HG02885 (cell line): ENCODE measurements around the gene ERFL.

ENCODE experiments used
- ATAC-seq: cut with Tn5 transposase; IDR thresholded peaks from one replicate; pipeline ENCODE4 v1.9.1; 2021; ENCODE audit warnings: mild to moderate bottlenecking; ENCODE audit not compliant: unreplicated experiment, poor library complexity

ERFL gene

GRCh38 chr19:41928754-41929535 lies 696 bp upstream of the ERFL start:
- no peak for ATAC-seq

- no peak for ATAC-seq
Measured at GRCh38 chr19:41927497-41928192, 604 bp downstream of the ERFL start.

GRCh38 chr19:41926763-41927496 lies 1.3 kb downstream of the ERFL start:
- ATAC-seq = no peak

- no peak for ATAC-seq
Measured at GRCh38 chr19:41926028-41926762, 2.1 kb downstream of the ERFL start.

- no peak for ATAC-seq
Measured at GRCh38 chr19:41925208-41926003, 2.8 kb downstream of the ERFL start.

- no peak for ATAC-seq
Measured at GRCh38 chr19:41924151-41925145, 3.8 kb downstream of the ERFL start.

- no peak for ATAC-seq
Measured at GRCh38 chr19:41923045-41923788, 5.0 kb downstream of the ERFL start.

- no peak for ATAC-seq
Measured at GRCh38 chr19:41922585-41922984, 5.7 kb downstream of the ERFL start.

GRCh38 chr19:41921577-41922576 lies 6.4 kb downstream of the ERFL start:
- no peak for ATAC-seq

GRCh38 chr19:41920882-41921576 lies 7.2 kb downstream of the ERFL start:
- no peak for ATAC-seq

GRCh38 chr19:41919948-41920712 lies 8.1 kb downstream of the ERFL start:
- ATAC-seq = no peak

- no peak for ATAC-seq
Measured at GRCh38 chr19:41918653-41919244, 9.5 kb downstream of the ERFL start.

GRCh38 chr19:41918095-41918494 lies 10.2 kb downstream of the ERFL start:
- no peak for ATAC-seq

- ATAC-seq = no peak
Measured at GRCh38 chr19:41917676-41918075, 10.6 kb downstream of the ERFL start.
